ENCODE measurements around the gene GEMIN5. TPM values are rescaled to one million over a fixed set of nuclear protein-coding genes. Genes with fewer than 3 reads are reported as not detected.

GEMIN5 gene
- polyA plus RNA-seq, 4 donors, result 17.1 to 21.9 (median 21.5) TPM

DNA sequence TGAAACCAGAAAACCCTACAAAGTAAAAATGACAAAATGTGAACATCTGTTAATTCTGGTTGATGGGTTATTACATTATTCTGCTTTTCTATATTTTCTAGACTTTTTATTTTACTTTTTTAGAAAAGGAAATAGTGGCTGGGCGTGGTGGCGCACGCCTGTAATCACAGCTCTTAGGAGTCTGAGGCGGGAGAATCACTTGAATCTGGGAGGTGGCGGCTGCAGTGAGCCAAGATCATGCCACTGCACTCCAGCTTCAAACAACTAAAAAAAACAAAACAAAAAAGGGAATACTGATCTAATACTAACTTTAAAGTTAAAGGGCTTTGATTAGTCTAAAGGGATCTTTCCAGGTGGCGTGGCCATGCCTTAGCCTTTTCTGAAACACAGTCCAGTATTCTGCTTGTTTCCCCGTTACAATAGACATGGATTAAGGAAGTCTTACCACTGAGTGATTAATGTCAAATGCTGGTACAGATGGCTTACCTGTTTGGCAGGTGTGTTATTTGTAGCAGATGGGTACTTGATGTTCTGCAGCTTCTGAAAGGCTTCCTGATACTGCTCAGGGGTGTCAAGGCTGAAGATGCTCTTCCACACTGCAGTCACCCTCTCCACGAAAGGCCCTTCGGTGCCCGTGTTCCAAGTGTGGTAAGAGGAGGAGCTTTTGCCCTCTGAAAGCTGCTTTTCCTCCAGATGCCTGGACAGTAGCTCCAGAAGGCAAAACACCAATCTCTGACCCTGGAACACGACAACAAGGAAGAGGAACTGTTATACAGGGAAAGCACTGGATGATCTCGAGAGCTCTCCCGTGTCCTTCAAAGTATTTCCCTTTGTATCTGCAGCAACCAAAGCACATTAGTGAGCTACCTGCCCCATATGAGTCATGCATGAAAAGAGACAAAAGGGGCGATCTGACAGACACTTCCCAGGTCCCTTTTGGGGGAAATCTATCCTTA, 42.1 kb downstream of the GEMIN5 start:
- DNase-seq (ENCODE audit: low read depth in 4 of 4, low spot score in 3 of 4), result no peak

DNA sequence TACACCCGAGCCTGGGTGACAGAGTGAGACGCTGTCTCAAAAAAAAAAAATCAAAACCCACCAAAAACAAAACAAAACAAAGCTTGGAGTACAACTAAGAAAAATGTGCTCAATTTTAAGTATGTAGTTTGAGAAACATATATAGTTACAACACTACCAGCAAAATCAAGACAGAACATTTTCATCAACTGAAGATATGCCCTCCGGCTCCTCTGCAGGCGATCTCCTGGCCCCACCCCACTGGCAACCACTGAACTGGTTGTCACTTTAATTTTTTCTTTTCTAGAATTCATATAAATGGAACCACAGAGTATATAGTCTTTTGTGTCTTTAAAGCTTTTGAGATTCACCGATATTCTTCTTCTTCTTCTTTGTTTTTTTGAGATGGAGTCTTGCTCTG, 44.6 kb downstream of the GEMIN5 start:
- DNase-seq (ENCODE audit: low read depth in 4 of 4, low spot score in 3 of 4), result no peak

- no peak for DNase-seq (ENCODE audit: low read depth in 4 of 4, low spot score in 3 of 4)
Observed at GRCh38 chr5:154892369-154892771, 45.6 kb downstream of the GEMIN5 start.

- DNase-seq (ENCODE audit: low read depth in 4 of 4, low spot score in 3 of 4), result no peak
Observed at GRCh38 chr5:154885439-154885838, 52.6 kb downstream of the GEMIN5 start.

DNA sequence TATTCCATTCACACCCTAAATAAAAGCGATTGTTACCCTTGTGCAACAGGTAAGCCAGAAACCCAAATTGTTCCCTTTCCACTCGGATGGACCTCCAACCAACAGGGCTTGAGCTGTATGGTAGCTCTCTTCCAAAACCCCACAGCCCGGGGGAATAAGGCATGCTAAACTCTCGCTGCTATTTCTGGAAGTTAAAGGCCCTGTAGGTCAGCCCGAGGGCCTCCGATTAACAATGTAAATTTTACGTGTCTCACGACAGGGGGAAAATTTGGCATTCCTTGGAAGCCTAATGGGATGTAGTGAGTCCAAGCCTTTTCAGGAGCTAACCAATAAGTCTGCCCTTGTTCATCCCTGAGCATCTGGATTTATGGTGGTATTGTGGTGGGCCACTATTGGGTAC, 53.6 kb downstream of the GEMIN5 start:
- DNase-seq (ENCODE audit: low read depth in 4 of 4, low spot score in 3 of 4), result no peak

DNA sequence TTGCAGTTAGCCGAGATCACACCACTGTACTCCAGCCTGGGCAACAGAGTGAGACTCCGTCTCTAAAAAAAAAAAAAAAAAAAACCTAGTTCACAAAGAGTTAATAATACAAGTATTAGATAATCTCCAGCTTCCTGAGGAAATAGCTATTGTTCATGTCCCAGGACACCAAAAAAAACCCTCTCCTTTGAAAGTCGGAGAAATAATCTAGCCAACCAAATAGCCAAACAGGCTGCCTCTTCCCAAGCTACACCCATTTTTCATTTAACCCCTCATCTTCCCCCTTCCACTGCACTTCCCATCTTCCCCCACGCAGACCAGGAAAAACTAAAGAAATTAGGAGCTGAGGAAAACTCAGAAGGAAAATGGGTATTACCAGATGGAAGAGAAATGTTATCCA, 56.0 kb downstream of the GEMIN5 start:
- DNase-seq (ENCODE audit: low read depth in 4 of 4, low spot score in 3 of 4), result no peak

DNA sequence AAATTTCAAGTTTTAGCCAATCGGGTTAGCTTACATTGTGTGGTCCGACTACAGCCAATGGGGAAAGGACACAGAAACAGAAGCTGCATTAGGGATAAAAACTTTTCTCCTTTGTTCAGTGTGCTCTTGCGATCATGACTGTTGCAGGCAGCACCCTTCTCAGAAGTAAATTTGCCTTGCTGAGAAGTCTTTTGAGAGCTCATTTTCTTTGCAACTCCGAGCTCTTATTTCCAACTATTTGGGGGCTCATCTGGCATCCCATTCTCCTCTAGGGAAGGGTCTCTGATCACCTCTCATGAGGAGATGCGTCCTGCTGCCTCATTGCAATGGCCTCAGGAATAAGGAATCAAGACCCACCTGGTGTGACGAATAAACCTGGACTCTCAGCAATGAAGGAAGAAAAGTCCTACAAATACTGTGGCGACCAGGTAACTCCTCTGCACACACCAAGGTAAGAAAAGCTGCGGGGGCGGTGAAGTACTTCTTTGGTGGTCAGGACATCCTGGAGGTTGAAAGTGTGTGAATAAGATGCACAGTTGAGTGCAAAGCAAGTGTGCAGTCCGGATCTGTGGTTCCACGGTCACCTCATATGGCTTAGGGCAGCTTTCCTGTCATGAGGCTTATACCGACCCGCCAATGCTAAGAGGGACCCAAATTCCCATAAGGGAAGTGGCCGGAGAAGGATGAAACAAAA, 59.2 kb downstream of the GEMIN5 start:
- DNase-seq (ENCODE audit: low read depth in 4 of 4, low spot score in 3 of 4), result no peak

- no peak for DNase-seq (ENCODE audit: low read depth in 4 of 4, low spot score in 3 of 4)
Observed at GRCh38 chr5:154873791-154874331, 64.2 kb downstream of the GEMIN5 start.

GRCh38 chr5:154871734-154872133, 66.3 kb downstream of the GEMIN5 start:
- no peak for DNase-seq (ENCODE audit: low read depth in 4 of 4, low spot score in 3 of 4)

GRCh38 chr5:154868702-154869101, 69.3 kb downstream of the GEMIN5 start:
- no peak for DNase-seq (ENCODE audit: low read depth in 4 of 4, low spot score in 3 of 4)

GRCh38 chr5:154866841-154867240, 71.2 kb downstream of the GEMIN5 start:
- DNase-seq (ENCODE audit: low read depth in 4 of 4, low spot score in 3 of 4), result no peak

DNA sequence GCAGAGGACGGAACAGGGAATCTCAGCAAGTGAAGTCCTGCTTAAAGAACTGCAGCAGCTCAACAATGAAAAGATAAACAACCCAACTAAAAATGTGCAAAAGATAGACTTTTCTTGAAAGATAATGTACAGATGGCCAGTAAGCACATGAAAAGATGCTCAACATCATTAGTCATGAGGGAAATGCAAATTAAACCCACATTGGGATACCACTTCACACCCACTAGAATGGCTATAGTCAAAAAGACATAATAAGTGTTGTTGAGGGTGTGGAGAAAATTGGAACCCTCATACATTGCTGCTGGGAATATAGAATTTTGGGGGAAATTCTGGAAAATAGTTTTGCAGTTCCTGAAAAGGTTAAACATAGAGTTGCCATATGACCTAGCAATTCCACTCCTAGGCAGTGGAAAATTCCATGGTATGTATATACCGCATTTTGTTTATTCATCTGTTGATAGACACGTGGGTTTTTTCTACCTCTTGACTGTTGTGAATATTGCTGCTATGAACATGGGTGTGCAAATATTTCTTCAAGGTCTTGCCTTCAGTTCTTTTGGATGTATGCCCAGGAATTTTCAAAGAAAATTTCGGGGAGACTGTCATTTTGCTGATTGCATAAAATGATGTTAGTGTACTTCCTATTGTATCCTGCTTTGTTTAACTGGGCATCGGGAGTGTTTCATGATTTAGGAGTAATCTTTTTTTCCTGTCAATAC, 72.4 kb downstream of the GEMIN5 start:
- no peak for DNase-seq (ENCODE audit: low read depth in 4 of 4, low spot score in 3 of 4)

GRCh38 chr5:154863291-154864080, 74.5 kb downstream of the GEMIN5 start:
- DNase-seq (ENCODE audit: low read depth in 4 of 4, low spot score in 3 of 4), result no peak

- no peak for DNase-seq (ENCODE audit: low read depth in 4 of 4, low spot score in 3 of 4)
Observed at GRCh38 chr5:154862766-154863165, 75.2 kb downstream of the GEMIN5 start.

GRCh38 chr5:154861946-154862345, 76.1 kb downstream of the GEMIN5 start:
- DNase-seq (ENCODE audit: low read depth in 4 of 4, low spot score in 3 of 4), result no peak

DNA sequence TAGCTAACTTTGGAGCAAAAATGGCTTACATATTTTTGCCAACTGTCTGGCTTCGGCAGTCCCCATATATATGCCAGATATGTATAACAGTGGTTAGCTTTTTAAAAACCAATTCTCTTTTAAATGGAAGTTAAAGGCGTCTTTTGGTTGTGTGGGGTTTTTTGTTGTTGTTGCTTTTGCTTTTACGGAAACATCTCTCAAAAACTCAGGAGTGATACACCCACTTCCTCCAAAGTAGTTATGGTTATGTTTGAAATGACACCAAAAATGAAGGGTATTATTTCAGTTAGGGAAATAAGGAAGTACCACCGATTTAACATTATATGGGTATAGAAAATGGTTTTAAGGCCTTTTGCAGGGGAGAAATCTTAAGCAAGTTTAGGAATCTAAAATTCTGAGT, 77.2 kb downstream of the GEMIN5 start:
- DNase-seq (ENCODE audit: low read depth in 4 of 4, low spot score in 3 of 4), result no peak

GRCh38 chr5:154860123-154860522, 77.9 kb downstream of the GEMIN5 start:
- no peak for DNase-seq (ENCODE audit: low read depth in 4 of 4, low spot score in 3 of 4)

DNA sequence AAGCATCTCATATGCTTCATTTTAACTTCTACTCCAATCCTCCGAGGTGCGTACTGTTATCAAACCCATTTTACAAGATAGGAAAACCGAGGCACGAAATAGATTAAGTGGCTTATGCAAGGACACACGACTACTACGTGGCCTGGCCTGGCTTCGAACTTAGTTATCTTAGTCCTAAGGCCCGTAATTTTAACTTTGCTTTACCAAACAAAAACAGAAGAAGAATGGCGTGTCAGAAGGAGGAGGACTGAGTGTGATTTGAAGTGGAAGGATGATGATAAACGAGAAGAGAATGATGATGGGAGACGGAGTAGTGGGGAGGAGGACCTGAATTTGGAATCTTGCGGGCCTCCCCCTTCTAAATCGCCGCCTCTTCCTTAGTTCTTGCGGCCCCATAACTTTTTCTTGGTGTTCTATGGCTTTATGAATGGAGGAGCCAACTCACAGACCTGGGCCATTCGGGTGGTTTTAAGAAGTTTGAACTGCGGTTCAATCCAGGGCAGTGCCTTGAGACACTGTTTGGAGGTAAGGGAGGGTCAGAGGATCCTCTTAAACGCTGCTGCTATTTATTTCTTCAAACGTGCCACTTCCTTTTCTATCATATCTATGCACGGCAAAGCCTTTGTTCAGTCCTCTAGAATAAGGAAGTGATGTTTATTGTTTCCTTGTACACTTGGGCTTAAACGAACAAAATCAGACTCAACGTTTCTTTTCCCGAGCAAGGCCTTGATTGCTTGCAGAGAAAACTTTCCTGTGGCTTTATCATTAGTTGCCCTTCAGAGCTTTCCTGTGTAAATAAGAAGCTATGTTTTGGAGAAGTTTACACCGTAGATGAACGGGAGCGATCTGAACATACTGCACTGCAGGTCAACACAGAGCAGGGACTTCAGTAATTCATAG, 78.8 kb downstream of the GEMIN5 start:
- no peak for DNase-seq (ENCODE audit: low read depth in 4 of 4, low spot score in 3 of 4)

- DNase-seq (ENCODE audit: low read depth in 4 of 4, low spot score in 3 of 4), result peak; percentile 92 to 95 (median 93)
Observed at GRCh38 chr5:154858297-154858971, 79.6 kb downstream of the GEMIN5 start, which contains the start of gene CNOT8. Gene CNOT8, plus strand, starts transcription at chr5:154858627. Its CDS starts 4,652 bp downstream, at chr5:154863279.

Data from left renal pelvis (tissue), 4 donors.